Neural cell (in vitro differentiated cells): Measurements from ENCODE around the gene CARD6. TPM values are rescaled to one million over a fixed set of nuclear protein-coding genes. Genes with fewer than 3 reads are reported as not detected.

ENCODE experiments used
- H2AFZ ChIP-seq: fragments of 200-600, 300-800 bp; sonication (generic), shearing (Covaris generic); 2 replicates; pipeline ENCODE4 v1.6.0; 2014; ENCODE audit warnings: low read depth, mild to moderate bottlenecking, antibody characterized with exemption, low read length, moderate library complexity
- H3F3A ChIP-seq: fragments of 200-600 bp; shearing (Covaris generic); 2 replicates; pipeline ENCODE4 v1.6.1; 2016; ENCODE audit warnings: mild to moderate bottlenecking, moderate library complexity, mixed read lengths, antibody characterized with exemption, low read length; ENCODE audit not compliant: insufficient read depth, poor library complexity, severe bottlenecking
- H3K27ac ChIP-seq: fragments of 200-600, 300-800 bp; sonication (generic), shearing (Covaris generic); 2 replicates; pipeline ENCODE4 v1.5.1; 2014; ENCODE audit warnings: mild to moderate bottlenecking, low read length, moderate library complexity
- H3K27me3 ChIP-seq: fragments of 300-800, 200-600 bp; sonication (generic), shearing (Covaris generic); 2 replicates; pipeline ENCODE4 v1.6.0; 2014; ENCODE audit warnings: mild to moderate bottlenecking, low read depth, low read length, moderate library complexity; ENCODE audit not compliant: insufficient read depth
- H3K36me3 ChIP-seq: fragments of 300-800, 200-600 bp; sonication (generic), shearing (Covaris generic); 2 replicates; pipeline ENCODE4 v1.5.1; 2014; ENCODE audit warnings: mild to moderate bottlenecking, antibody characterized with exemption, low read length, moderate library complexity; ENCODE audit not compliant: insufficient read depth
- H3K4me2 ChIP-seq: fragments of 300-800, 200-600 bp; sonication (generic), shearing (Covaris generic); 2 replicates; pipeline ENCODE4 v1.6.0; 2014; ENCODE audit warnings: mild to moderate bottlenecking, low read length
- H3K4me3 ChIP-seq: fragments of 300-800, 200-600 bp; sonication (generic), shearing (Covaris generic); 2 replicates; pipeline ENCODE4 v1.5.1; 2014; ENCODE audit warnings: mild to moderate bottlenecking, low read length, moderate library complexity
- H3K79me2 ChIP-seq: fragments of 200-600 bp; shearing (Covaris generic); replicated peaks from 2 replicates; pipeline ENCODE4 v1.6.0; 2014; ENCODE audit warnings: mild to moderate bottlenecking, low read length, moderate library complexity; ENCODE audit not compliant: insufficient read depth
- H3K9ac ChIP-seq: fragments of 300-800, 200-600 bp; sonication (generic), shearing (Covaris generic); 2 replicates; pipeline ENCODE4 v1.6.1; 2016; ENCODE audit warnings: mild to moderate bottlenecking, low read length, mixed read lengths
- H3K9me2 ChIP-seq: fragments of 200-600 bp; shearing (Covaris generic); 2 replicates; pipeline ENCODE4 v1.6.1; 2016; ENCODE audit warnings: mild to moderate bottlenecking, low read length, mixed read lengths; ENCODE audit not compliant: insufficient read depth
- H3K9me3 ChIP-seq: fragments of 200-600, 300-800 bp; sonication (generic), shearing (Covaris generic); 2 replicates; pipeline ENCODE4 v1.6.1; 2016; ENCODE audit warnings: mild to moderate bottlenecking, mixed run types, low read length, moderate library complexity, mixed read lengths
- H4K20me1 ChIP-seq: fragments of 200-600 bp; shearing (Covaris generic); 2 replicates; pipeline ENCODE4 v1.6.1; 2016; ENCODE audit warnings: mild to moderate bottlenecking, mixed run types; ENCODE audit not compliant: insufficient read depth
- EP300 ChIP-seq: fragments of 450-650 bp; conservative IDR thresholded peaks from 2 replicates; pipeline ENCODE4 v1.6.1; 2014; ENCODE audit warnings: antibody characterized with exemption, mild to moderate bottlenecking, moderate library complexity; ENCODE audit not compliant: poor library complexity, severe bottlenecking
- EZH2 ChIP-seq: fragments of 200-600, 300-800 bp; shearing (Covaris generic), sonication (generic); IDR thresholded peaks from 2 replicates; pipeline ENCODE4 v1.6.1; 2014; ENCODE audit warnings: antibody characterized with exemption, low read length, borderline replicate concordance, mild to moderate bottlenecking; ENCODE audit not compliant: insufficient read depth, poor library complexity, severe bottlenecking
- MXI1 ChIP-seq: fragments of 450-650 bp; conservative IDR thresholded peaks from 2 replicates; pipeline ENCODE4 v1.6.1; 2014; ENCODE audit warnings: antibody characterized with exemption, mild to moderate bottlenecking; ENCODE audit not compliant: poor library complexity, severe bottlenecking
- POLR2AphosphoS5 ChIP-seq: IDR thresholded peaks from 2 replicates; pipeline ENCODE4 v1.6.1; 2012
- RAD21 ChIP-seq: fragments of 450-650 bp; conservative IDR thresholded peaks from 2 replicates; pipeline ENCODE4 v1.6.1; 2014; ENCODE audit warnings: antibody characterized with exemption, mild to moderate bottlenecking, moderate library complexity
- SMC3 ChIP-seq: fragments of 450-650 bp; conservative IDR thresholded peaks from 2 replicates; pipeline ENCODE4 v1.6.1; 2014; ENCODE audit warnings: antibody characterized with exemption, mild to moderate bottlenecking, moderate library complexity; ENCODE audit not compliant: poor library complexity
- TAF1 ChIP-seq: IDR thresholded peaks from 2 replicates; pipeline ENCODE4 v1.6.1; 2012; ENCODE audit warnings: low read depth
- polyA plus RNA-seq: library from polyadenylated mRNA; depleted of rRNA; stranded (reverse); fragments of >200 nt; gene quantifications from 2 replicates; pipeline ENCODE4 v1.2.3, GENCODE V29; 2014
- small RNA-seq, 3 experiments: library from RNA; depleted of rRNA; stranded (forward); fragments of <200 nt; gene quantifications; one replicate each; pipeline ENCODE3, GENCODE V24; 2012
- TF ChIP-seq, protein P1 (sequence below): IDR thresholded peaks from 2 replicates; pipeline ENCODE4 v1.6.1; 2012; ENCODE audit warnings: borderline replicate concordance
- TF ChIP-seq, protein P2 (sequence below): fragments of 450-650 bp; IDR thresholded peaks from 2 replicates; pipeline ENCODE4 v1.5.1; 2014; ENCODE audit warnings: antibody characterized with exemption, mild to moderate bottlenecking, moderate library complexity; ENCODE audit not compliant: poor library complexity, severe bottlenecking

The CARD6 gene
- polyA plus RNA-seq, 1 donor from 2014 or later = 0.06 TPM

DNA sequence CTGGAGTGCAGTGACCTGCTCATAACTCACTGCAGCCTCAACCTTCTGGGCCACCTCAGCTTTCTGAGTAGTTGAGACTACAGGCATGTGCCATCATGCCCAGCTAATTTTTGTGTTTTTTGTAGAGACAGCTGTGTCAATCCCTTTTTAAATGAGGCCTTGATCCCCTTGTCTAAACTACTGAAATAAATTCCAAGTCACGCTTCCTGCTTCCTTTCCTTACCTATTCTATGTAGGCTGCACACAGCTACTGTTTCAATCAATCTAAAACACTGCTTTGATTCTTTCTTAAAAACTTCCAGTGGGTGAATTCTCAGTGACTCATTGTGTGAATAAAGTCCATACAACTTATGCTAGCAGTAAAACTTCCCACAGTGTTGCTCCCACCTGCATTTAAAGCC is 65.2 kb downstream of the CARD6 start:
- no peak for TF ChIP-seq POLR2AphosphoS5
- TF ChIP-seq RAD21 = no peak
- TF ChIP-seq MXI1 = no peak
- Histone ChIP-seq H3K4me3 (no peak overlapping the region), H3K9ac (no peak overlapping the region), H3F3A (no peaks in the 10 kb centered on the region), H3K36me3 (no peaks in the 10 kb centered on the region), H3K9me3 (no peaks in the 10 kb centered on the region), H3K27ac (no peak overlapping the region), H3K9me2 (no peaks in the 10 kb centered on the region), H3K79me2 (no peaks in the 10 kb centered on the region), H2AFZ (no peak overlapping the region), H4K20me1 (no peaks in the 10 kb centered on the region), H3K4me2 (no peak overlapping the region), H3K27me3 (no peaks in the 10 kb centered on the region)

DNA sequence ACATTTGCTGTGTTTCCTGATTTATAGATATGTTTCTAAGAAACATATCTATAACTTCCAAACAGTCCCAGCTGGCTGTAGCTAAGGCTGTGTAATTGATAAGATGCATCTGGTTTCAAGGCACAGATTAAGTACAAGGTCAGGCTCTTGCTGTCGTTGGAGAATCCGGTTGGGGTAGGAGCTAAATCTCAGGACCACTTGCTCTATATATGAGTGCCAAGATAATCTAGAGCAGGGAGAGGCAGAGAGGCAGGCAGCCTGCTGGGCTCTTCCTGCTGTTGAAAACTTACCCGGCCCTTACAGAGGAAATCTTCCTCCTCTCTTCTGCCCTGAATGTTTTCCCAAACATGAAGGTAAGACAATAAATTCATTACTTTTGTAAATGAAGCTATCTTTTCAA is 68.1 kb downstream of the CARD6 start, which contains the start of gene C7:
C7 (plus strand) TSS at position 234 of the 400 bp plus-strand sequence; CDS start at position 348, 114 bp downstream.
- Histone ChIP-seq H3K27ac (no peak within 1 kb of the TSS), H3K9me2 (no peaks in the 10 kb centered on the region), H2AFZ (no peak within 1 kb of the TSS), H3K79me2 (no peaks in the 10 kb centered on the region), H3K36me3 (no peaks in the 10 kb centered on the region), H3K4me2 (no peak within 1 kb of the TSS), H3K9ac (no peak within 1 kb of the TSS), H3K27me3 (no peaks in the 10 kb centered on the region), H3K9me3 (no peaks in the 10 kb centered on the region), H4K20me1 (no peaks in the 10 kb centered on the region), H3F3A (no peaks in the 10 kb centered on the region), H3K4me3 (no peak within 1 kb of the TSS)
- TF ChIP-seq MXI1 = no peak

DNA sequence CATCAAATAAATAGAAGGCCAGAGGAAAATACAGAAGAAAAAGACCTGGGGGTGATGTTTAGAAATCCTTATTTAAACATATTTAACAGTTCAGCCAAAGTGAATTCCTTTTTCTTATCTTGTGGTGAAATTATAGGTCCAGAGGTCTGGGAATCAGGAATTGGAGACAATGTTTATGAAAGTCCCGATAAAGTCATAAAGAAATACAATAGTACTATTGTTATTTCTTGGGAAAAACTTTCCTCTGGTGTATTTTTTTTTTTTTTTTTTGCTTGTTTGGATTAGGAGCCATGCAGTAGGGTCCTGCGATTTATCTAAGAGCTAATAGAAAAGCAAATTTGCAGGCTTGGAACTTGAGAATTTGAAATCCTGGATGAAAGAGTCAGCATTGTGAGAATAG is 68.6 kb downstream of the CARD6 start:
- no peaks in the 10 kb centered on the region for H3K36me3 ChIP-seq
- H3K27ac ChIP-seq = no peak overlapping the region
- H3K9me2 ChIP-seq = no peaks in the 10 kb centered on the region
- no peak for TF ChIP-seq RAD21
- TF ChIP-seq, protein P1, sequence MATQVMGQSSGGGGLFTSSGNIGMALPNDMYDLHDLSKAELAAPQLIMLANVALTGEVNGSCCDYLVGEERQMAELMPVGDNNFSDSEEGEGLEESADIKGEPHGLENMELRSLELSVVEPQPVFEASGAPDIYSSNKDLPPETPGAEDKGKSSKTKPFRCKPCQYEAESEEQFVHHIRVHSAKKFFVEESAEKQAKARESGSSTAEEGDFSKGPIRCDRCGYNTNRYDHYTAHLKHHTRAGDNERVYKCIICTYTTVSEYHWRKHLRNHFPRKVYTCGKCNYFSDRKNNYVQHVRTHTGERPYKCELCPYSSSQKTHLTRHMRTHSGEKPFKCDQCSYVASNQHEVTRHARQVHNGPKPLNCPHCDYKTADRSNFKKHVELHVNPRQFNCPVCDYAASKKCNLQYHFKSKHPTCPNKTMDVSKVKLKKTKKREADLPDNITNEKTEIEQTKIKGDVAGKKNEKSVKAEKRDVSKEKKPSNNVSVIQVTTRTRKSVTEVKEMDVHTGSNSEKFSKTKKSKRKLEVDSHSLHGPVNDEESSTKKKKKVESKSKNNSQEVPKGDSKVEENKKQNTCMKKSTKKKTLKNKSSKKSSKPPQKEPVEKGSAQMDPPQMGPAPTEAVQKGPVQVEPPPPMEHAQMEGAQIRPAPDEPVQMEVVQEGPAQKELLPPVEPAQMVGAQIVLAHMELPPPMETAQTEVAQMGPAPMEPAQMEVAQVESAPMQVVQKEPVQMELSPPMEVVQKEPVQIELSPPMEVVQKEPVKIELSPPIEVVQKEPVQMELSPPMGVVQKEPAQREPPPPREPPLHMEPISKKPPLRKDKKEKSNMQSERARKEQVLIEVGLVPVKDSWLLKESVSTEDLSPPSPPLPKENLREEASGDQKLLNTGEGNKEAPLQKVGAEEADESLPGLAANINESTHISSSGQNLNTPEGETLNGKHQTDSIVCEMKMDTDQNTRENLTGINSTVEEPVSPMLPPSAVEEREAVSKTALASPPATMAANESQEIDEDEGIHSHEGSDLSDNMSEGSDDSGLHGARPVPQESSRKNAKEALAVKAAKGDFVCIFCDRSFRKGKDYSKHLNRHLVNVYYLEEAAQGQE = no peak
- TF ChIP-seq, protein P2, sequence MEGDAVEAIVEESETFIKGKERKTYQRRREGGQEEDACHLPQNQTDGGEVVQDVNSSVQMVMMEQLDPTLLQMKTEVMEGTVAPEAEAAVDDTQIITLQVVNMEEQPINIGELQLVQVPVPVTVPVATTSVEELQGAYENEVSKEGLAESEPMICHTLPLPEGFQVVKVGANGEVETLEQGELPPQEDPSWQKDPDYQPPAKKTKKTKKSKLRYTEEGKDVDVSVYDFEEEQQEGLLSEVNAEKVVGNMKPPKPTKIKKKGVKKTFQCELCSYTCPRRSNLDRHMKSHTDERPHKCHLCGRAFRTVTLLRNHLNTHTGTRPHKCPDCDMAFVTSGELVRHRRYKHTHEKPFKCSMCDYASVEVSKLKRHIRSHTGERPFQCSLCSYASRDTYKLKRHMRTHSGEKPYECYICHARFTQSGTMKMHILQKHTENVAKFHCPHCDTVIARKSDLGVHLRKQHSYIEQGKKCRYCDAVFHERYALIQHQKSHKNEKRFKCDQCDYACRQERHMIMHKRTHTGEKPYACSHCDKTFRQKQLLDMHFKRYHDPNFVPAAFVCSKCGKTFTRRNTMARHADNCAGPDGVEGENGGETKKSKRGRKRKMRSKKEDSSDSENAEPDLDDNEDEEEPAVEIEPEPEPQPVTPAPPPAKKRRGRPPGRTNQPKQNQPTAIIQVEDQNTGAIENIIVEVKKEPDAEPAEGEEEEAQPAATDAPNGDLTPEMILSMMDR = no peak
- TF ChIP-seq SMC3 = no peak
- TF ChIP-seq MXI1 = no peak
- TF ChIP-seq TAF1 = no peak
- no peak for TF ChIP-seq EZH2
- no peak for TF ChIP-seq EP300
- no peak for TF ChIP-seq POLR2AphosphoS5
- no peak overlapping the region for H3K4me3 ChIP-seq
- no peaks in the 10 kb centered on the region for H3K9me3 ChIP-seq
- no peaks in the 10 kb centered on the region for H4K20me1 ChIP-seq
- H2AFZ ChIP-seq = no peak overlapping the region
- no peaks in the 10 kb centered on the region for H3K27me3 ChIP-seq
- no peaks in the 10 kb centered on the region for H3F3A ChIP-seq
- no peak overlapping the region for H3K9ac ChIP-seq
- no peak overlapping the region for H3K4me2 ChIP-seq
- no peaks in the 10 kb centered on the region for H3K79me2 ChIP-seq

Small RNA genes lying within 50 kb of the gene (small RNA-seq; reads per million reads assigned to genes)
- gene SNORD72 = 0.29 to 4.8 (median 1.8) reads per million in 3 experiments

Other genes with a start within 250 kb of the CARD6 start
- 6.2 and 12.0 TPM in 2 replicates for gene PTGER4, start 161.5 kb upstream of the CARD6 start, polyA plus RNA-seq
- gene TTC33, start 85.4 kb upstream of the CARD6 start, polyA plus RNA-seq = 53.1 and 73.5 TPM in 2 replicates
- 58.0 and 66.9 TPM in 2 replicates for gene PRKAA1, start 43.0 kb upstream of the CARD6 start, polyA plus RNA-seq
- gene RPL37, start 6.1 kb upstream of the CARD6 start, polyA plus RNA-seq = 107 and 110 TPM in 2 replicates
- 0.78 TPM in 1 of 2 replicates, not detected in the other for gene C7, start 68.1 kb downstream of the CARD6 start, polyA plus RNA-seq
- not detected in 2 replicates for gene MROH2B, start 230.0 kb downstream of the CARD6 start, polyA plus RNA-seq